Measurements from ENCODE around the gene APOD. TPM values are rescaled to one million over a fixed set of nuclear protein-coding genes. Genes with fewer than 3 reads are reported as not detected.
"Not testable (repeated sequence)": the region's sequence is repeated elsewhere in the genome, so short reads cannot be mapped to it uniquely, and the experiment has no call there.

The APOD gene
- total and polyA plus RNA-seq, 5 experiments from 2014 or later = not detected

DNA sequence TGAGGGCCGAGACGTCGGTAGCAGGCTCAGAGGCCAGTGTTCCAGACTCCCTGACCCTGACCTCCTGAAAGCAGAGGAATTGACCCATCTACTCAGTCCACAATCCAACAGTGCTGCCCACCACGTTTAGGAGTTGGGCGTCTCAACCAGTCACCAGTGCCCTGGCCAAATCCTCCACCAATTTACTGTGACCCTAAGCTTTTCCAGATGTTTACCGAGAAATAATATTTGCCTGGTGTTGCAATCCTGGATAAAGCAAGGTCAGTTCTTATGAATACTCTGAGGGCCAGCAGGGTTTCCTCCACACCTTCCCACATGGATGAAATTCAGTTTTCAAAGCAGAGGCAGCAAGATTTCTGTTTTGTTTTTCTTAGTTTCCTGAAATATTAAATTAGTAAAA lies 7.5 kb upstream of the APOD start:
- Mint-ChIP-seq H3K36me3 (no peaks in the 10 kb centered on the region), H3K27me3 (no peaks in the 10 kb centered on the region), H3K9me3 (no peaks in the 10 kb centered on the region), H3K4me1 (peaks cover 0 to 6% (median under 1%) of the 10 kb centered on the region in 4 donors), H3K27ac (peak overlapping the region in 1 of 10 donors; percentile 32), H3K4me3 (no peak overlapping the region)
- DNase-seq (no peak), ATAC-seq (no peak)
- POLR2A ChIA-PET = no interaction called here

DNA sequence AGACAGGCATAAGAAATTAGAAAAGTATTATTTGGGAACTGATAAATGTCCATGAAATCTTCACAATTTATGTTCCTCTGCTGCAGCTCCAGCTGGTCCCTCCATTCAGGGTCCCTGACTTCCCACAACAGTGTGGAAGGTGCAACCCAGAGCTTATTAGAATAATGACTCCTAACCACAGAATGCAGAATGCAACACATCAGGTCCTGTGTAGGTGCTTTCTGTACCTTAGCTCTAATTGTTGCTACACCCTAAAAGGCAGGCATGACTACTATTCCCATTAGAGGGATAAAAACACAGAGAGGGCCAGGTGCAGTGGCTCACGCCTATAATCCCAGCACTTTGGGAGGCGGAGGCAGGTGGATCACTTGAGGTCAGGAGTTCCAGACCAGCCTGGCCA lies 6.6 kb upstream of the APOD start:
- H3K36me3 Mint-ChIP-seq, H3K4me3 Mint-ChIP-seq, H3K27me3 Mint-ChIP-seq, H3K4me1 Mint-ChIP-seq, DNase-seq, POLR2A ChIA-PET, H3K9me3 Mint-ChIP-seq, ATAC-seq: not testable (repeated sequence)
- H3K27ac Mint-ChIP-seq = peak overlapping the region in 2 of 10 donors; percentile 23 to 32

DNA sequence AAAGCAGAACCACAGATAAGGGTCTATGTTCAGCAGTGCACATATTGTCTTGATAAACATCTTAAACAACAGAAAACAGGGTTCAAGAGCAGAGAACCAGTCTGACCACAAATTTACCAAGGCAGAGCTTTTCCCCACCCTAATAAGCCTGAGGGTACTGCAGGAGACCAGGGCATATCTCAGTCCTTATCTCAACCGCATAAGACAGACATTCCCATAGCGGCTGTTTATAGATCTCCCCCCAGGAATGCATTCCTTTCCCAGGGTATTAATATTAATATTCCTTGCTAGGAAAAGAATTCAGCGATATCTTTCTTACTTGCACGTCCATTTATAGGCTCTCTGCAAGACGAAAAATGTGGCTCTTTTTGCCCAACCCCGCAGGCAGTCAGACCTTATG lies 6.1 kb upstream of the APOD start:
- POLR2A ChIA-PET, H3K4me1 Mint-ChIP-seq, H3K27me3 Mint-ChIP-seq, H3K36me3 Mint-ChIP-seq, H3K9me3 Mint-ChIP-seq, ATAC-seq, H3K27ac Mint-ChIP-seq, H3K4me3 Mint-ChIP-seq, DNase-seq: not testable (repeated sequence)

DNA sequence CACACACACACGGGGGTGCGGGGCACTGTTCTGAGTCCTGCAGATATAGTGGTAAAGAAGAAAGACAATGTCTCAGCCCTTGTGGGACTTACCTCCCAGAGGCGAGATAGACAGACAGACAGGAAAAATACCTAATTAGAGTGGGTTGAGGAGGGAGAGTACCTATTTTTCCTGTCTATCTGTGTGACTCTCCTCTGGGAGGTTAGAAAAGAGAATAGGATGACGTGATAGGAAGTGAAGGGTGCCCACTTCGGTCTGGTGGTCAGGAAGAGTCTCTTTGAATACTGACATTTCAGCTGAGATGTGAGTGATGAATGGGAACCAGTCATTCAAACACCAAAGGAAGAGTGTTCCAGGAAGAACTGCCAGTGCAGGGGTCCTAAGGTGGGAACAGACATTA lies 4.1 kb upstream of the APOD start:
- DNase-seq (no peak), ATAC-seq (peak; percentile 29 to 47)
- H3K4me1 Mint-ChIP-seq = peaks cover 0 to 4% (median 2%) of the 10 kb centered on the region in 4 donors
- no peaks in the 10 kb centered on the region for H3K36me3 Mint-ChIP-seq
- no peak overlapping the region for H3K4me3 Mint-ChIP-seq
- POLR2A ChIA-PET = no interaction called here
- H3K27me3 Mint-ChIP-seq = no peaks in the 10 kb centered on the region
- no peaks in the 10 kb centered on the region for H3K9me3 Mint-ChIP-seq
- no peak overlapping the region for H3K27ac Mint-ChIP-seq

DNA sequence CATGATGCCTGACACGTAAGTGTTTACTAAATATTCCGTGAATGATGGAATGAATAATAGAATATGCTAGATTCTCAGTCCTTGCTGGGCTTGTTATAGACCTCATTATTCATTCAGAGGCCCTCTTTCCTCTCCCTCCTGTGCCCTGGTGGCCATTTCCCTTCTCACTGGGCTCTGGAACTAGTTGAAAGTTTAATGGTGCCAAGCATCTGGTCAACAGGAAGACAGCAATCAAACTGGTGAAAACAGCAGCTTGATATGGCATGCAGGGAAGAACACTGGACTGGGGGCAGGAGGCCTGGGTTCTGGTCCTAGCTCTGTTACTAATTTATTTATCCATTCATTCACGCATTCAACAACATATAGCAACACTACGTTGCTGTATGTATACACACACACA lies 3.7 kb upstream of the APOD start:
- POLR2A ChIA-PET = no interaction called here
- H3K27ac Mint-ChIP-seq = no peak overlapping the region
- no peak overlapping the region for H3K4me3 Mint-ChIP-seq
- DNase-seq = no peak
- H3K27me3 Mint-ChIP-seq = no peaks in the 10 kb centered on the region
- H3K36me3 Mint-ChIP-seq = no peaks in the 10 kb centered on the region
- no peaks in the 10 kb centered on the region for H3K9me3 Mint-ChIP-seq
- no peak for ATAC-seq
- peaks cover 0 to 4% (median 2%) of the 10 kb centered on the region in 4 donors for H3K4me1 Mint-ChIP-seq

DNA sequence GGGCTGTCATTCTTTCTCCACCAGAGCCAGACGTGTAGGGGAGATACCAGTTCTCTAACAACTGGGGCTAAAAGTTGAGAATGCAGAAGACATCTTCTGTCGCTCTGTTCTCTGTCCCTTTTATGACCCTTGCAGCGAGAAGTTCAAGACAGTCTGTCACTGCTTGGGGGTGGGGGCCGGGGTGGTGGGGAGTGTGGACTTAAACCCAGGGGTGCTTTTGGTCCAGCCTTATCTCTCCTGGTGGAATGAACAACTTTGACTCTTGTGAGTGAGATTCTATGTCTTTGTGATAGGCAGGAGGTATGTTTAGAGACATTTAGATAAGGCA lies 767 bp upstream of the APOD start:
- H3K27me3 Mint-ChIP-seq = peaks cover 0 to 2% (median 0%) of the 10 kb centered on the region in 5 donors
- no peak for DNase-seq
- POLR2A ChIA-PET = interaction anchor here (0.5 to 1.3 kb wide), 3 partner anchors 18 to 242 kb away, joined by 3 to 10 read pairs (median 4); no protein-coding TSS in a partner anchor
- no peak for ATAC-seq
- H3K4me3 Mint-ChIP-seq = no peak overlapping the region
- H3K9me3 Mint-ChIP-seq = no peaks in the 10 kb centered on the region
- H3K36me3 Mint-ChIP-seq = no peaks in the 10 kb centered on the region
- H3K4me1 Mint-ChIP-seq = peaks cover 0 to 7% (median 2%) of the 10 kb centered on the region in 4 donors
- peak overlapping the region in 1 of 10 donors; percentile 56 for H3K27ac Mint-ChIP-seq

DNA sequence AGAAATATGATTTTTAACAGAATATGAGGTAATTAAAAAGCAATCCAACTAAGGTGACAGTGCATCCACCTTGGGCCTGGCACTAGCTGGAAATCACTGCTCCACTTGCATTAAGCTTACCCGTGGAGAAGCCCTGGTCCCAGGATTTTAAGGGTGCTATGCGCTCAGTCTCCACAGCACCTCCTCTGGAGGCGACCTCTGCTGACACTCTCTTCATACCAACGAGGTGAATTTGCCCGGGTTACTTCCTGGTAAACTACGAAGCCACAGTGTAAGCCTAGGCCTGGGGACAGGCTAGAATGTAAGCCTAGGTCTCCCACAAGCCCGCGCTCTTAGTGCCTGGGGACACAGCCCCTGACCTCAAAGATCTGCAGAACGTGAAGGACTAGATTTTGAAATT lies 793 bp downstream of the APOD start:
- H3K27ac Mint-ChIP-seq = no peak overlapping the region
- no peak overlapping the region for H3K4me3 Mint-ChIP-seq
- ATAC-seq (no peak), DNase-seq (no peak)
- H3K36me3 Mint-ChIP-seq = no peaks in the 10 kb centered on the region
- peaks cover 0 to 2% (median 0%) of the 10 kb centered on the region in 5 donors for H3K27me3 Mint-ChIP-seq
- H3K9me3 Mint-ChIP-seq = no peaks in the 10 kb centered on the region
- peaks cover 0 to 7% (median 2%) of the 10 kb centered on the region in 4 donors for H3K4me1 Mint-ChIP-seq
- POLR2A ChIA-PET = no interaction called here

DNA sequence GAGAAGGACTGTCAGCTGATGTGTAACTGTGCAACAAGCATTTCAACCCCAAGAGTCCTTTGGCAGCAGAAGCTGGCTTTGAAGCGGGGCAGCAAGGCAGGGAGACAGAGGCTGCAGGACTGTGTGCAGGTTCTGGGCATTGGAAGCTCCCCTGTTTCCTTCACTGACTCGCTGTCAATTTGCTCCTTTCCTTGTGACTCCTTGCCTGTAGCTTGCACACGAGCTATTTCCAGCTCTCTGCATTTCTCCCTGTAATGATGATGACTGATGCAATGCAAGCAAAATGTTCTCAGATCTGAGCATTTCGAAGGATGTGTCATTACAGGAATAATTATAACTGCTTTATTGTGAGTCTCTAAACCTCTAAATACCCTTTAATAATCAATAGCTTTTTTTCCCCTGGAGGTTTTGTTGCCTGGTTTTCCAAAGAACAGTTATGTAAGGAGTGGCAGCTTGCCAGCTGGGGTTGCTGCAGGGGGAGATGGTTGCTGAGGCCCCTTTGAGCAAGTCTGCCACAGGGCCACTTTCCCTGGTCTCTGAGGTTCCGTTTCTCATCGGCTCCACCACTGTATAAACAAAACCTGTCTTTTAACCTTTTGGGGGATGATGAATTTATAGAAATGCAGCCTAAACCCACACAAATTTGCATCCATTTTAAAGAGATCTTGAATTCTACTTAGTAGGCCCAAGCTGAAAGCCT lies 2.8 kb downstream of the APOD start:
- POLR2A ChIA-PET = interaction anchor here (0.5 to 1.3 kb wide), 2 partner anchors 39 to 313 kb away, joined by 3 to 4 read pairs; no protein-coding TSS in a partner anchor
- Mint-ChIP-seq H3K4me1 (peaks cover 0 to 6% (median under 1%) of the 10 kb centered on the region in 4 donors), H3K36me3 (no peaks in the 10 kb centered on the region), H3K27ac (peak overlapping the region in 3 of 10 donors; percentile 22 to 57 (median 56)), H3K4me3 (no peak overlapping the region), H3K9me3 (no peaks in the 10 kb centered on the region), H3K27me3 (peaks cover 0 to 2% (median 0%) of the 10 kb centered on the region in 5 donors)
- ATAC-seq (no peak), DNase-seq (no peak)

DNA sequence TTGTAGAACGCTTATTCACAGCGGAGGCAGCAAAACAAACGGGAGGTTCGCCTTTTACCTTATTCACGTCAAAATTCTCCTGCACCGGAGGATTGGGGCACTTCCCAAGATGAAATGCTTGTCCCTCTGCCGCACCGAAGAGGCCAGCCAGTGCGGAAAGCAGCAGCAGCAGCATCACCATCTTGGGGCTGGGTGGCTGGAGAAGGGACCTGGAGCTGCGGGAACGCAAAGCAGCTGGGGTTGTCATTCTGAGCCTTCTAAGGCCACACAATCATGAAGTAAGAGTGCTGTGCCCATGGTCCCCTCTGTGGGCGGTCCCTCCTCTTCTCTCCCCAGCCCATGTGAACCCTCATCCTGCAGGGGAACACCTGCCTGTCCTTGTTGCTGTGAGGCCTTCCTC lies 4.5 kb downstream of the APOD start:
- H3K9me3 Mint-ChIP-seq = no peaks in the 10 kb centered on the region
- no peaks in the 10 kb centered on the region for H3K36me3 Mint-ChIP-seq
- no peak for ATAC-seq
- H3K4me1 Mint-ChIP-seq = peaks cover 0 to 5% (median 0%) of the 10 kb centered on the region in 4 donors
- H3K4me3 Mint-ChIP-seq = no peak overlapping the region
- DNase-seq = no peak
- H3K27ac Mint-ChIP-seq = peak overlapping the region in 3 of 10 donors; percentile 28 to 60 (median 37)
- H3K27me3 Mint-ChIP-seq = peaks cover 0 to 2% (median 0%) of the 10 kb centered on the region in 5 donors
- POLR2A ChIA-PET = interaction anchor here (0.6 kb wide), 1 partner anchor 11 kb away, joined by 3 read pairs; no protein-coding TSS in a partner anchor

DNA sequence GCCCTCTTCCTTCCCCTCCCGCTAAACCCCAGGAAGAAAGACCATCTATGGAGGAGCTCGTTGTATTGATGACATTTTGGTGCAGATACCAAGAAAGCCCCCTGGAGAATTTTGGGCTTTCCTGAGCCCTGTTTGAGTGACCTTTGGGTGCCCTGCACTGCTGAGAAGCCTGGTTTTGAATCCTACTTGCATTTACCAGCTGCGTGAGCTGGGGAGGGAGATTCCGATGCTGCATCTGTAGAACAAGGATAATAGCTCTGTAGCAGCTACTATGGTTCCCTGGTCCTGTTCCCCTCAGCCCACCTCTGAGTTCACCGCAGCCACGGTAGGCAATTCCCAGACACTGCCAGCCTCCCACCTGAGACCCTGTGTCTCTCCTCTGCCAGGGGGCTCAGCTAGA lies 5.2 kb downstream of the APOD start:
- Mint-ChIP-seq H3K4me1 (peaks cover 0 to 8% (median 0%) of the 10 kb centered on the region in 4 donors), H3K9me3 (no peaks in the 10 kb centered on the region), H3K27ac (peak overlapping the region in 1 of 10 donors; percentile 28), H3K4me3 (no peak overlapping the region), H3K27me3 (peaks cover 0 to 2% (median 0%) of the 10 kb centered on the region in 5 donors), H3K36me3 (no peaks in the 10 kb centered on the region)
- ATAC-seq (no peak), DNase-seq (no peak)
- POLR2A ChIA-PET = no interaction called here

DNA sequence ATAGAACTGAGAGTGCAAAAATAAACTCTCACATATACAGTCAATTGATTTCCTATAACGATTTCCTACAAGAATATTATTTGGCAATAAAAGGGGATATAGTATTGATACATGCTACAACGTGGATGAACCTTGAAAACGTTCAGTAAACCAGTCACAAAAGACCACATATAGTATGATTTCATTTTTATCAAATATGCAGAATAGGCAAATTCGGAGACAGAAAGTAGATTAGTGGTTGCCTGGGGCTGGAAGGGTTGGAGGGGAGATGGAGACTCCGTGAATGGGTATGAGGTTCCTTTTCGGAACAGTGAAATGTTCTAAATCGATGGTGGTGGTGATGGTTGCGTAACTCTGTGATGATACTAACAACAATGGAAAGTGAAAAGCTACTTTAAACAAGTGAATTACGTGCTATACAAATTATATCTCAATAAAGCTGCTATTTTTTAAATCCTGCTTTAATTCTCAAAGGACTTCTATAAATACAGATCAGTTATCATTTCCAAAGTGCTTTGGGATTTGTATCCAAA lies 6.0 kb downstream of the APOD start:
- POLR2A ChIA-PET = no interaction called here
- Mint-ChIP-seq H3K9me3 (no peaks in the 10 kb centered on the region), H3K36me3 (no peaks in the 10 kb centered on the region), H3K27ac (no peak overlapping the region), H3K4me3 (no peak overlapping the region), H3K4me1 (peaks cover 0 to 10% (median 0%) of the 10 kb centered on the region in 4 donors), H3K27me3 (peaks cover 0 to 2% (median 0%) of the 10 kb centered on the region in 5 donors)
- DNase-seq (no peak), ATAC-seq (no peak)

DNA sequence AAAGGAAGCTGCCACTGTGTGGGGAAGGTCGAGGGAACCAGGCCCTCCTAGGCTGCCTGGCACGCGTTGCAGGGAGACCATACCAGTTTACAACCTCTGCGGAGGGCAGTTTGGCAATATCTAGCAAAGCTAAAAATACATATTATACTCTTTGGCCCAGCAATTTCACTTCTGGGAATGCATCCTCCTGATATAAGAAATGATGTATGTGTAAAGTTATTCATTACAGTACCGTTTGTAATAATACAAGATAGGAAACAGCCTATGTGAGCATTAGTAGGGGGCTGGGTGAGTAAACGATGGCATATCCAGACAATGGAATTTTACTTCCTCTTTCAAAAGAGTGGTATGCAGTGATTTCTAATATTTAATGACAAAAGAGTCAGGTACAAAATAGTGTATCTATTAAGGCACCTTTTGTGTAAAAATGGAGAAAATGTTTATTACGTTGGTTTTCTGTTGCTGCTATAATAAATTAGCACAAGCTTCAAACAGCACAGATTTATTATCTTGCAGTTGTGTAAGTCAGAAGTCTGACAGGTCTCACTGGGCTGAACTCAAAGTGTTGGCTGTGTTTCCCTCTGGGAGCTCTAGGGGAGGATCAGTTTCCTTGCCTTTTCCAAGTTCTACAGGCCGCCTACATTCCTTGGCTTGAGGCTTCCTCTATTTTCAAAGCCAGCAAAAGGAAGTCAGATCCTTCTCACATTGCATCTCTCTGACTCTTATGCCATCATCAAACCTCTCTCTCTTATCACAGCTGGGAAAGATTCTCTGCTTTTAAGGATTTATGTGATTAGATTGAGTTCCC lies 9.0 kb downstream of the APOD start:
- no peak for ATAC-seq
- DNase-seq = no peak
- H3K4me3 Mint-ChIP-seq = no peak overlapping the region
- H3K27me3 Mint-ChIP-seq = no peaks in the 10 kb centered on the region
- peak overlapping the region in 1 of 10 donors; percentile 56 for H3K27ac Mint-ChIP-seq
- peaks cover 8 to 18% (median 11%) of the 10 kb centered on the region in 4 donors for H3K4me1 Mint-ChIP-seq
- H3K36me3 Mint-ChIP-seq = no peaks in the 10 kb centered on the region
- no peaks in the 10 kb centered on the region for H3K9me3 Mint-ChIP-seq
- POLR2A ChIA-PET = no interaction called here

All from naive thymus-derived CD8-positive, alpha-beta T cell (primary cell).